ENCODE results near the gene TMEM141.

DNA sequence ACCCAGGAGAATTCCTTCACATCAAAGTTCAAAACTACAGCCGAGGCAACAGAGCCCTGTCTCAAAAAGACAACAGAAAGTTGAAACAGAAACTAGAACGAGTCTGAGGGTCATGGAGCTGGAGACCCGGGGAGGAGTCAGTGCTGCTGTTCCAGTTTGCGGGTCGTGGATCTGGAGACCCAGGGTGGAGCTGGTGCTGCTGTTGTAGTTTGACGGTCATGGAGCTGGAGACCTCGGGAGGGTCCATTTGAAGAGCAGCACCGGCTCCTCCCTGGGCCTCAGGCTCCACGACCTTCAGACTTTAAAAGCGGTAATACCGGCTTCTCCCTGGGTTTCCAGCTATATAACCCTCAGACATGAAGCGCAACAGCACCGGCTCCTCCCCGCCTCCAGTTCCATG, 13.8 kb upstream of the TMEM141 start:
- TF ChIP-seq, protein P1, sequence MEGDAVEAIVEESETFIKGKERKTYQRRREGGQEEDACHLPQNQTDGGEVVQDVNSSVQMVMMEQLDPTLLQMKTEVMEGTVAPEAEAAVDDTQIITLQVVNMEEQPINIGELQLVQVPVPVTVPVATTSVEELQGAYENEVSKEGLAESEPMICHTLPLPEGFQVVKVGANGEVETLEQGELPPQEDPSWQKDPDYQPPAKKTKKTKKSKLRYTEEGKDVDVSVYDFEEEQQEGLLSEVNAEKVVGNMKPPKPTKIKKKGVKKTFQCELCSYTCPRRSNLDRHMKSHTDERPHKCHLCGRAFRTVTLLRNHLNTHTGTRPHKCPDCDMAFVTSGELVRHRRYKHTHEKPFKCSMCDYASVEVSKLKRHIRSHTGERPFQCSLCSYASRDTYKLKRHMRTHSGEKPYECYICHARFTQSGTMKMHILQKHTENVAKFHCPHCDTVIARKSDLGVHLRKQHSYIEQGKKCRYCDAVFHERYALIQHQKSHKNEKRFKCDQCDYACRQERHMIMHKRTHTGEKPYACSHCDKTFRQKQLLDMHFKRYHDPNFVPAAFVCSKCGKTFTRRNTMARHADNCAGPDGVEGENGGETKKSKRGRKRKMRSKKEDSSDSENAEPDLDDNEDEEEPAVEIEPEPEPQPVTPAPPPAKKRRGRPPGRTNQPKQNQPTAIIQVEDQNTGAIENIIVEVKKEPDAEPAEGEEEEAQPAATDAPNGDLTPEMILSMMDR (conservative IDR thresholded peaks at IDR 0.05; ENCODE audit: low read length) = no peak
- no peak for TF ChIP-seq EZH2phosphoT487 (IDR thresholded peaks at IDR 0.05; ENCODE audit: borderline replicate concordance, low read depth, low read length)
